Hematopoietic multipotent progenitor cell treated with erythropoietin and hydrocortisone succinate and interleukin-3 and kit ligand, for 8 days (in vitro differentiated cells): ENCODE data around the gene ACAT2.
"Not testable (repeated sequence)": the region's sequence is repeated elsewhere in the genome, so short reads cannot be mapped to it uniquely, and the experiment has no call there.

Experiments
- DNase-seq: peaks from one replicate; pipeline ENCODE4 v3.0.0-alpha.2; 2015

ACAT2 gene

GRCh38 chr6:159732550-159732949 is 29.3 kb upstream of the ACAT2 start:
- DNase-seq, result not testable (repeated sequence)

- DNase-seq, result not testable (repeated sequence)
Observed at GRCh38 chr6:159733395-159733794, 28.4 kb upstream of the ACAT2 start.

- DNase-seq, result no peak
Observed at GRCh38 chr6:159736908-159737307, 24.9 kb upstream of the ACAT2 start.

GRCh38 chr6:159739341-159739740 is 22.5 kb upstream of the ACAT2 start:
- no peak for DNase-seq

- DNase-seq, result no peak
Observed at GRCh38 chr6:159742165-159742564, 19.7 kb upstream of the ACAT2 start.

GRCh38 chr6:159745081-159745480 is 16.8 kb upstream of the ACAT2 start:
- no peak for DNase-seq

- DNase-seq, result no peak
Observed at GRCh38 chr6:159746759-159747158, 15.1 kb upstream of the ACAT2 start.

- DNase-seq, result not testable (repeated sequence)
Observed at GRCh38 chr6:159748127-159748526, 13.7 kb upstream of the ACAT2 start.

- DNase-seq, result no peak
Observed at GRCh38 chr6:159751448-159751847, 10.4 kb upstream of the ACAT2 start.

- no peak for DNase-seq
Observed at GRCh38 chr6:159753081-159753872, 8.6 kb upstream of the ACAT2 start.

GRCh38 chr6:159754401-159754800 is 7.4 kb upstream of the ACAT2 start:
- no peak for DNase-seq

- no peak for DNase-seq
Observed at GRCh38 chr6:159754959-159755914, 6.6 kb upstream of the ACAT2 start.

- no peak for DNase-seq
Observed at GRCh38 chr6:159756508-159756907, 5.3 kb upstream of the ACAT2 start.

- DNase-seq, result no peak
Observed at GRCh38 chr6:159758031-159759001, 3.5 kb upstream of the ACAT2 start.

- no peak for DNase-seq
Observed at GRCh38 chr6:159759645-159760044, 2.2 kb upstream of the ACAT2 start.

GRCh38 chr6:159760602-159761057 is 1.2 kb upstream of the ACAT2 start:
- no peak for DNase-seq

GRCh38 chr6:159761129-159761872 is 544 bp upstream of the ACAT2 start:
- DNase-seq, result no peak

GRCh38 chr6:159762681-159763293 is 942 bp downstream of the ACAT2 start:
- DNase-seq, result peak; percentile 34

- no peak for DNase-seq
Observed at GRCh38 chr6:159766906-159767305, 5.1 kb downstream of the ACAT2 start.

GRCh38 chr6:159769470-159769869 is 7.6 kb downstream of the ACAT2 start:
- DNase-seq, result no peak

GRCh38 chr6:159772196-159772595 is 10.4 kb downstream of the ACAT2 start:
- DNase-seq, result no peak
